Hematopoietic multipotent progenitor cell treated with erythropoietin and hydrocortisone succinate and interleukin-3 and kit ligand, for 4 days (in vitro differentiated cells): ENCODE measurements around the gene LRRC28.
"Not testable (repeated sequence)": the region's sequence is repeated elsewhere in the genome, so short reads cannot be mapped to it uniquely, and the experiment has no call there.

Experiments
- DNase-seq: peaks from one replicate; pipeline ENCODE4 v3.0.0-alpha.2; 2015

Gene LRRC28

GRCh38 chr15:99345242-99345641, 94.0 kb downstream of the LRRC28 start:
- no peak for DNase-seq

GRCh38 chr15:99345832-99346462, 94.7 kb downstream of the LRRC28 start:
- no peak for DNase-seq

- no peak for DNase-seq
These were observed 96.3 kb downstream of the LRRC28 start for GRCh38 chr15:99347574-99347973.

- DNase-seq: no peak
These were observed 97.1 kb downstream of the LRRC28 start for GRCh38 chr15:99348412-99348811.

GRCh38 chr15:99350408-99350807, 99.1 kb downstream of the LRRC28 start:
- DNase-seq: no peak

- peak; percentile 72 for DNase-seq
These were observed 108.5 kb downstream of the LRRC28 start for GRCh38 chr15:99359769-99360168.

GRCh38 chr15:99361545-99362185, 110.4 kb downstream of the LRRC28 start:
- DNase-seq: peak; percentile 15

GRCh38 chr15:99365242-99365641, 114.0 kb downstream of the LRRC28 start:
- peak; percentile 62 for DNase-seq

- no peak for DNase-seq
These were observed 114.7 kb downstream of the LRRC28 start for GRCh38 chr15:99366013-99366412.

GRCh38 chr15:99368743-99369142, 117.5 kb downstream of the LRRC28 start:
- no peak for DNase-seq

- DNase-seq: no peak
These were observed 117.9 kb downstream of the LRRC28 start for GRCh38 chr15:99369196-99369595.

- peak; percentile 51 for DNase-seq
These were observed 120.2 kb downstream of the LRRC28 start for GRCh38 chr15:99371180-99372103.

GRCh38 chr15:99385005-99385669, 133.9 kb downstream of the LRRC28 start:
- no peak for DNase-seq

- peak; percentile 82 for DNase-seq
These were observed 134.6 kb downstream of the LRRC28 start for GRCh38 chr15:99385865-99386264.

- DNase-seq: no peak
These were observed 135.1 kb downstream of the LRRC28 start for GRCh38 chr15:99386391-99386790.

GRCh38 chr15:99387421-99388168, 136.3 kb downstream of the LRRC28 start:
- DNase-seq: peak; percentile 21

GRCh38 chr15:99390667-99391066, 139.4 kb downstream of the LRRC28 start:
- DNase-seq: no peak

- no peak for DNase-seq
These were observed 142.4 kb downstream of the LRRC28 start for GRCh38 chr15:99393641-99394040.

- no peak for DNase-seq
These were observed 145.1 kb downstream of the LRRC28 start for GRCh38 chr15:99396375-99396774.

GRCh38 chr15:99399061-99399460, 147.8 kb downstream of the LRRC28 start:
- no peak for DNase-seq

GRCh38 chr15:99399618-99400017, 148.3 kb downstream of the LRRC28 start:
- DNase-seq: no peak

- not testable (repeated sequence) for DNase-seq
These were observed 149.9 kb downstream of the LRRC28 start for GRCh38 chr15:99401216-99401615.
